IPS-11a (cell line): Measurements from ENCODE around the gene AKAP8.
A peak's percentile ranks its signal among the peaks of the same experiment; 100 is the strongest.
"Not testable (repeated sequence)": the region's sequence is repeated elsewhere in the genome, so short reads cannot be mapped to it uniquely, and the experiment has no call there.

Experiments used
- H3K4me3 ChIP-seq: one replicate; pipeline ENCODE4 v1.5.1; 2013; ENCODE audit warnings: low read depth, low read length, control low read depth

The AKAP8 gene

GRCh38 chr19:15404097-15404779, 24.7 kb upstream of the AKAP8 start:
- H3K4me3 ChIP-seq, result no peak overlapping the region

- H3K4me3 ChIP-seq, result no peak overlapping the region
Measured at GRCh38 chr19:15403151-15403531, 23.6 kb upstream of the AKAP8 start.

- H3K4me3 ChIP-seq, result no peak overlapping the region
Measured at GRCh38 chr19:15402411-15403150, 23.0 kb upstream of the AKAP8 start.

GRCh38 chr19:15401397-15401710, 21.8 kb upstream of the AKAP8 start:
- H3K4me3 ChIP-seq, result no peak overlapping the region

DNA sequence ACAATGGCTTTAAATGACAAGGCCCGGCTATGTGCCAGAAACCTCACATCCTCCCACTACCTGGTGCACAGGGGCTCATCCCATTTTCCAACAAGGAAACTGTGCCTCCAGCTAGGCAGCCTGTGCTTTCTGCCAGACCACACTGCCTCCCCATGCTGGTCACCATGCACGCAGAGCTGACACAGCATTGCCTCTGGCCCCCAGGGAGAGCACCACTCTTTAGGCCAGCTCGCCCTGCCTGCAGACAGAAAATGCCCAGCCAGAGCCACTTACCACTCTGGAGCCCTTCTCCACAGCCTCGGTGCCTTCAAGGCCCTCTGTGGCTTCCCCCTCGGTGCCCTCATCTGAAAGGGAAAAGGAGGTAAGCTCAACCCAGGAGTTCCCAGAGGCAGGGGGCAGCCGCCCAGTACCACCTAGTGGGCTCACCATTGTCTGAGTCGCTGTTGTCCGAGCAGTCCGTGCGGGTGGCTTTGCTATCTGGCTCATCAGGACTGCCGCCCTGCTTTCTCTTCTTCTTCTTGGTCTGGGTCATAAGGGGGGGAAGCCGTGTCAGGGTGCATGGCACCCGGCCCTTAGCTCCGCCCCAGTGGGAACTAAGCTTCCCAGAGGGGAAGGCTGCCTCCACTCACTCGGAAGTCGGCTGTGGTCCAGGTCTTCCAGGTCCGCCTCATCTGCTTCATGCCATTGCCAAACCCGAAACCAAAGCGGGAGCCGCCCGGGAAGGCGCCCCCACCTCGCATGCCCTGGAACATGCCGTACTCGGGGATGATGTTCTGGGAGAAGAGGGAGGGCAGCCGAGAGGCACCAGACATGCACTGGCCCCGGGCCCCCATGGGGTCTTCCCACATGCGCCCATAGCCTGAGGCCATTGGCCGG, 21.2 kb upstream of the AKAP8 start:
- H3K4me3 ChIP-seq, result no peak overlapping the region

DNA sequence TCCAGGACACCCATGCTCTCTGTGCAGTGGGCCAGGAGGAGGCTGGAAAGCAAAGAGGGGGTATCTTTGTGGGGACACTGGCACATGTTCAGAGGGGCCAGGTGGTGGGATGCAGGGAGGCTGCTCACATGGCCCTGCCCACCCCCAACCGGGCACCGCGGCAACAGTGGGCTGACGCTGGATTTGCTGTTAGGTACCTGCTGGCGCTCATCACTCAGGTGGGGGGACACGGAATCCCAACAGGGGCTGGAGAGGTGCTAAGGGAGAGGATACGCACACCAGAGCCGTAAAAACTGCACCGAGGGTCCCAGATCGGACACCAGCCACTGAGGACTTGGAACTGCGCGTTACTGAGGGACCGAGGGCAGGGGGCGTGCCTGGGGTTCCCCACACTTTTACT, 20.0 kb upstream of the AKAP8 start:
- H3K4me3 ChIP-seq, result no peak overlapping the region

DNA sequence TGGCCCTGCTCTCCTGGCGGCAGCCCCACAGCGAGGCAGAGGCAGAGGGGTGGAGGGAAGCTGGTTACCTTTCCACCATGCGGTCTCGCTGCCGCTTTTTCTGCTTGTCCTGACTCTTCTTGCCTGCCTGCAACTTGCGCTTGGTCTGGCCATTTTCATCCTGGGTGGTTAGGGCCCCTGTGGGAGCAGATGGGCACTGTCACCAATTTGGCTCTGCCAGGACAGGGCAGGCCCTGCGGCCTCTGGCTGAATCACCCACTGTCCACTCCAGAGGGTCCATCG, 19.6 kb upstream of the AKAP8 start:
- H3K4me3 ChIP-seq, result no peak overlapping the region

GRCh38 chr19:15398501-15399233, 19.1 kb upstream of the AKAP8 start:
- no peak overlapping the region for H3K4me3 ChIP-seq

DNA sequence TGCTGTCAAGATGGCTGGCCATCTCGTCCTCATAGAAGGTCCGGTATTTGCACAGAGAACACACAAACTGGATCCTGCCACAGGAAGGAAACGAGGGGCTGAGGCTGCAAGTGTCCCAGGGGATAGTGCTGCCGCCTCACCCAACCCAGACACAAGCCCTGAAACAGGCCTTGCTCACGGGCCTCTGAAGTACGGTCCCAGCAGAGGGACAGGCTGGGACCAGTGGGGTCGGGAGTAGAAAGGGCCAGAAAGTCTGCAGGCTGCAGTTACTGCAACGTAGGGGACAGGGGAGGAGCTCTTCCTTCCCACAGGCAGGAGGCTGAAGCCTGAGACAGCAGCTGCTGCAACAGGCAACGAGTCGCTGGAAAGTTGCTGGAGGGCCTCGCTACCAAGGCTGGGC, 18.2 kb upstream of the AKAP8 start:
- no peak overlapping the region for H3K4me3 ChIP-seq

- no peak overlapping the region for H3K4me3 ChIP-seq
Measured at GRCh38 chr19:15397236-15397635, 17.6 kb upstream of the AKAP8 start.

DNA sequence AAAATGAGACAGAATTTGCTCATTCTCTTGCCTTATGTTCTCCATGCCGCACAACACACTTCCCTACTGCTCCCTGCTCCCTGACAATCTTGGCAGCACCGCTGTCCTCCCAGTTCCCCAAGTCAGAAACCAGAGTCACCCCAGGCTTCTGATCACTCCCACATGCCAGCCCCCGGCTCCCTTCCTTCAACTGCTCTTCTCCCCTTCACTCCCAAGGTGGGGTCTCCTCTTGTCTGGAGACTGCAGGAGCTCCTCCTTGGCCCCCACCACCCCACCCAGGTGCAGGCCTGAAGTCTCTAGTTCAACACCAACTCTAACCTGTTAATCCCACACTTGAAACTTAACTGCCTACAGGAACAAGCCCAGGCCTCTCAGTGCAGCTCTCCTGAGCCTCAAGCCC, 16.8 kb upstream of the AKAP8 start:
- H3K4me3 ChIP-seq, result no peak overlapping the region

GRCh38 chr19:15395251-15395650, 15.7 kb upstream of the AKAP8 start:
- H3K4me3 ChIP-seq, result not testable (repeated sequence)

- H3K4me3 ChIP-seq, result no peak overlapping the region
Measured at GRCh38 chr19:15394426-15394825, 14.8 kb upstream of the AKAP8 start.

DNA sequence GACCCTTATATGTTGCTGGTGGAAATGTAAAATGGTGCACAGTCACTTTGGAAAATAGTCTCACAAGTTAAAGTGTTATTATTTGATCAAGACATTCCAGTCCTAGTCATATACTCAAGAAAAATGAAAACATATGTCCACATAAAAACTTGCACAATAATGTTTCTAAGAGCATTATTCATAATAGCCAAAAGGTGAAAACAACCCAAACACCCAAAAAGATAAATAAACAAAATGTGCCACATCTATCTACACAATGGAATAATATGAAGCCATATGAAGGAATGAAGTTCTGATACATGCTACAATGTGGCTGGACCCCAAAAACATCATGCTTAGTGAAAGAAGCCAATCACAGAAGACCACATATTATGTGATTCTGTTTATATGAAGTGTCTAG, 14.4 kb upstream of the AKAP8 start:
- H3K4me3 ChIP-seq, result no peak overlapping the region

- no peak overlapping the region for H3K4me3 ChIP-seq
Measured at GRCh38 chr19:15390814-15391213, 11.2 kb upstream of the AKAP8 start.

- no peak overlapping the region for H3K4me3 ChIP-seq
Measured at GRCh38 chr19:15381864-15382263, 2.3 kb upstream of the AKAP8 start.

GRCh38 chr19:15381429-15381828, 1.8 kb upstream of the AKAP8 start:
- no peak overlapping the region for H3K4me3 ChIP-seq

GRCh38 chr19:15379999-15380647, 536 bp upstream of the AKAP8 start:
- peak overlapping the region; percentile 45 for H3K4me3 ChIP-seq

GRCh38 chr19:15378534-15379082, 979 bp downstream of the AKAP8 start:
- H3K4me3 ChIP-seq, result peak overlapping the region; percentile 82

DNA sequence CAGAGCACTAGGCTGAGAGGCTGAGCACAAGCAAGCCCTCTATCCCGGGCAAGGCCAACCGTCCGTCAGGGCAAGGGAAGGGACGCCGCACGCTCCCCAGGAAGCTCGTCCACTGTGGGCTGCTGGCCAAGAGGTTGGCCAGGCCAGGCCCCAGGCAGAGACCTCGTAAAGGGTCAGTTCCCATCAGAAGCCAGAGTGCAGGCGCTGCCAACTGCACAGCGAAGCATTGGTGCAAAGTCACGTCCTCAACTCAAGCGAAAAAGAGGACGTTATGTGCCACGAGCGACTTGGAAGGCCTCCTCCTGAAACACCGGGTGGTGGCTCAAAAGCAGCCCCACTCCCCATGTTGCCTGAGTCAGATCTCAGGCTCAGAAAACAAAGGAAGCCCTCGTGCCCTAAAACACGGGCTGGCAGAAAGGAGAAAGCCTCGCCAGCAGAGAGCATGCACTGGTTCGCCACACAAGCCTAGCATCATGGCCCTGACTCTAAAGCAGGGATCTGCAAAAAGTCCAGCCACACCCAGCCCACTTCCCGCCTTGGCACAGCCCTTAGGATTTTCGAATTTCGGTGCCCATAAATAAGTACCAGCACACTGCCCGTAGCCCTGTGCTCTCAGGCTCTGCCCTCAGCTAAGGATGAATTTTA, 4.7 kb downstream of the AKAP8 start:
- H3K4me3 ChIP-seq, result no peak overlapping the region
